HG02852 (cell line): ENCODE data around the gene SH3TC1.

Experiments used
- ATAC-seq: cut with Tn5 transposase; IDR thresholded peaks from one replicate; pipeline ENCODE4 v1.9.1; 2021; ENCODE audit warnings: mild to moderate bottlenecking, moderate library complexity; ENCODE audit not compliant: unreplicated experiment

SH3TC1 gene

GRCh38 chr4:8198206-8198905 lies 734 bp upstream of the SH3TC1 start:
- no peak for ATAC-seq

DNA sequence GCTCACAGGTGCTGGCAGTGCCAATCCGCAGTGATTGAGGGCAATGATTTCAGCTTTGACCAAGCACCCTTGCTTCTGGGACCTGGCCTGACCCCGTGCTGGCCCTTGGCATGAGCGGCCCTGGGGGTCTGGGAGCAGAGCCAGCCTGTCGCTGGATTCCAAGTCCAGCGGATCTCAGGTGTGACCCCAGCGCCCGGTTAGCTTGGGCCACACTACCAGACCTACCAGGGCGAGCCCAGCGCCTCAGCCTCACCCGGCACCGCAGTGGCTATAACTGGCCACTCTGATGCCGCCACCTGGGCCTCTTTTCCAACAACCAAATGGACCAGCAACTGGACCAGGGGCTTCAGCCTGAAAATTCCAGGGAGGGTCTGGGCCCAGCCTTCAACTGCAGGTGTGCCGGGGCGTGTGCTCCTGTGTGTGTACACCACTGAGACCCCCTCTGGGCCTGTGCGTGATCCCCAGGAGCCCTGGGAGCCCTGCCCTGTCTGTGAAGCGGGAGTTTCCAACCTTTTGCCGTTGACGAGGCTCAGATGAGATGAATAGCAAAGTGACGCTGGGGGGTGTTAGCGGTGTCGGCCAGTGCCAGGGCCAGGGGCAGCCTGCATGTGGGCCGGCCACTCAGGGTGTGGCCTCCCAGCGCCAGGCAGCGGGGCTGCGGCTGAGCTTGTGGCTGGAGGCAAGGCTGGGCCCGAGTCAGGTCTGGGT lies 658 bp downstream of the SH3TC1 start:
- ATAC-seq, result no peak

GRCh38 chr4:8200302-8200975 lies 1.3 kb downstream of the SH3TC1 start:
- ATAC-seq, result no peak

GRCh38 chr4:8201321-8201781 lies 2.3 kb downstream of the SH3TC1 start:
- ATAC-seq, result peak; percentile 46

GRCh38 chr4:8202108-8203051 lies 3.3 kb downstream of the SH3TC1 start:
- ATAC-seq, result no peak

DNA sequence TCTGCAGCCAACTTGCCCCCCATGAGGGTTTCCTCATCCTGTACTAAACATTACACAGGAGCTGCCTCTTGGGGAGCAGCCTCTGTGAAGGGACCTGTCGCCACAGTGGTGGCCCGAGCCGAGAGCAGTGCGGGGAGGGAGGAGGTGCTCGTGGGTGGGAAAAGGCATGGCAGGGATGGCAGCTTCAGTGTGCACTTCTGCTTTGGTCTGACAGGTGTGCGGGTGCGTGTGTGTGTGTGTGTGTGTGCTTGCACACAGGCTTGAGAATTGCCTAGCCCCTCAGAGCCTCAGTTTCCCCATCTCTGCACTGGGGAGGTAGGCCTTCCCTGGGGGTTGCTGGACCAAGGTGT lies 3.9 kb downstream of the SH3TC1 start:
- ATAC-seq, result no peak

GRCh38 chr4:8203817-8204216 lies 4.7 kb downstream of the SH3TC1 start:
- ATAC-seq, result no peak

GRCh38 chr4:8204576-8205227 lies 5.6 kb downstream of the SH3TC1 start:
- no peak for ATAC-seq

GRCh38 chr4:8205241-8205707 lies 6.2 kb downstream of the SH3TC1 start:
- ATAC-seq, result no peak

DNA sequence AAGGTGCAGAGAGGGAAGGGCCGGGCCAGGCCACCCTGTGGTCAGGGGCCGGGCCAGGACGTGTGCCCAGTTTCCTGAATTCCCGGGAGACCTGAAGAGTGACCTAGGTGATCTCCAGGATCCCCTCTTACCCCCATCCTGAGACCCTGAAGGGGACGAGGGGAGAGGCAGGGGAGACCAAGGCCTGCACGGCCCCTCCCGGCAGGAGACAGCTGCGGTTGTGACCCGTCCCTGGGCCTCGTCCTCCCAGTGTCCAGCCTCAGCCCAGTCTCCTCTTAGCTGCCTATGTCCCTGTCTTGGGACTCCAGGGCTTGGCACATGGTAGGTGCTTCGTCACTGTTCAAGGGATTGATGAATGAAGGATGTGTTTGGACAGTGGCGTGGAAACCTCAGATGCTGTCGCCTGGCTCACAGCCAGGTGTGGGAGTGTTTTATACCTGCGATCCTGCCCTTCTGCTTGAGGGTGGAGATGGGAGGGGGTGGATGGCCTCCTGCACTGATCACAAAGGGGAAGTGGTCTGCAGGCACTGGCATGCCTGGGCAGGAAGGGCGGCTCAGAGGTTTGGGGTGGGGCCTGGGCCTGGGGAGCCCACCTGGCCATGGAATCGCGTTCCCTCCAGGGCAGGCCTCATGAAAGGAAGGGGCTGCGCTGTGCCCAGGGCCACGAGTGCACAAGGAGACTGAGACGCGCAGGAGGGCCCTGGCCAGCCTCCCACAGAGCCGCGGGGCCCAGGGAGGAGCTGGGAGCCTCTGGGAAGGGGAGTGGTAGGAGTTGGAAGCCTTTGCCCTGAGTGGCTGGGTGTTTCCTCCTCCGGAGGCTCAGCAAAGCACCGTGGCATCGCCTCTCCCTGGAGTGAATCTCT lies 6.9 kb downstream of the SH3TC1 start:
- ATAC-seq, result no peak

DNA sequence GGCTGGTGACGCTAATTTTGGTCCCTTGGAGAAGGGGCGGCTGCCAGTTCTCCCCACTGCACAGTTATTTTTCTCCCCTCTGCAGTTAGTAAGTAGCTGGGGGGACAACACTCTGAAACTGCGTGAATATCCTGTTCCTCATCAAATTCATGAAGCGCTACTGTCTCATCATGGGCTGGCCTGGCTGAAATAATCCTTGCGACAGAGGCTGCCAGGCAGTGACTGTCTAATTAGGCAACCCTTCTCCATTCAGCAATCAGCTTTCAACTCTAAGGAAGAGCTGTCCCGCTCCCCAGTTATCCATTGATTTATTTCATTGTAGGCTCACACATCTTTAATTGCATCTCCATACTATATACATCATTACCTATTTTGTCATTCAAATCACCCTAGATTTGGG lies 8.2 kb downstream of the SH3TC1 start:
- ATAC-seq, result no peak

- no peak for ATAC-seq
These were observed 9.5 kb downstream of the SH3TC1 start for GRCh38 chr4:8208565-8208964.

DNA sequence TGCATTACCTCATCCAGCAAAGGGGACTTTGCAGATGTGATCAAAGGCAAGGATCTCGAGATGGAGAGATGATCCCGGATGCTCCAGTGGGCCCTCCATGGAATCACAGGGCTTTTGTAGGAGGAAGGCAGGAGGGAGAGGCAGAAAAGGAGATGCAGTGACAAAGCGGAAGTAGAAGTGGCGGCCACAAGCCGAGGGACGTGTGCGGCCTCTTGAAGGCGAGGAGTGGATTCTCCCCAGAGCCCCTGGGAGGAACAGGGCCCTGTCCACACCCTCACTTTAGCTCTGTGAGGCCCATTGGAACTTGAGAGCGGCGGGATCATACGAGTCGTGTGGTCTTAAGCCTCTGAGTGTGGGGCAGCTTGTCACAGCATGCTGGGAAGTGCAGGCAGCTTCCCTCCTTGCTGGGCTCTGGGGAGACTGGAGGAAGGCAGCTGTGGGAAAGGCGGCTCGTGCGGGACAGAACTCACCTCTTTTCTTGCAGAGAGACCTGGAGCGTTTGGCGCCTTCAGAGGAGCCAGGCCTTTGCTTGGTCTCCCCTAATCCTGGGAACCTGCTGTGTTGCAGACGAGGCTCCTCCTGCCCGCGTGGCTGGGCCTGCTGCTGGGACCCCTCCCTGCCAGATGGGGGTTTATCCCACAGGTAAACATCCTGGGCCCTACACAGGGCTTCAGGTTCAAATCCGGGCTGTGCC lies 10.2 kb downstream of the SH3TC1 start:
- no peak for ATAC-seq

- no peak for ATAC-seq
These were observed 10.9 kb downstream of the SH3TC1 start for GRCh38 chr4:8210010-8210409.

DNA sequence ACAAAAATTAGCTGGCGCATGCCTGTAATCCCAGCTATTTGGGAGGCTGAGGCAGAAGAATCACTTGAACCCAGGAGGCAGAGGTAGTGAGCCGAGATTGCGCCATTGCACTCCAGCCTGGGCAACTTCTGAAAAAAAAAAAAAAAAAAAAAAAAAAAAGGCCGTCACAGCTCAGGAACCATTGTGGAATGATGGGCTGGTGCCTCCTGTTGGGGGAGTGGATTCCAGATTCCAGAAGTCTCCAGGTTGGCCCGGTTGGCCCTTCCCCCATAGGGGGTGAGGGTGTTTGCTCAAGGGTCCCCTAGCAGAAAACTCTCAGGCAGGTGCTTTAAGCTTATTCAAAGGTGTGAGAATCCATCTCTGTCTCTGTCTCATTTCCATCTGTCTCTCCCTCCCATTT lies 11.5 kb downstream of the SH3TC1 start:
- ATAC-seq, result no peak

DNA sequence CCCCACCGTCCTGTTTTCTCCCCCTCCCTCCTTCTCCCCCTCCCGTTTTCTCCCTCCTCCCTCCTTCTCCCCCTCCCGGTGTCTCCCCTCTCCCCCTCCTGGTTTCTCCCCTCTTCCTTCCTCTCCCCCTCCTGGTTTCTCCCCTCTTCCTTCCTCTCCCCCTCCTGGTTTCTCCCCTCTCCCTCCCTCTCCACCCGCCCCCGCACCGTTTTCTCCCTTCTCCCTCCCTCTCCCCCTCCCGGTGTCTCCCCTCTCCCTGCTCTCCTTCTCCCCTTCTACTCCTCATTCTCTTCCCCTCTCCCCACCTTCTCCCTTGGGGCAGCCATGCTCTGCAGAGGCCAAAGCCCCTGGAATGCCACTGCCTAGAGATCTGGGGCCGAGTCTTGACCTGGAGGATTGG lies 12.2 kb downstream of the SH3TC1 start:
- no peak for ATAC-seq

DNA sequence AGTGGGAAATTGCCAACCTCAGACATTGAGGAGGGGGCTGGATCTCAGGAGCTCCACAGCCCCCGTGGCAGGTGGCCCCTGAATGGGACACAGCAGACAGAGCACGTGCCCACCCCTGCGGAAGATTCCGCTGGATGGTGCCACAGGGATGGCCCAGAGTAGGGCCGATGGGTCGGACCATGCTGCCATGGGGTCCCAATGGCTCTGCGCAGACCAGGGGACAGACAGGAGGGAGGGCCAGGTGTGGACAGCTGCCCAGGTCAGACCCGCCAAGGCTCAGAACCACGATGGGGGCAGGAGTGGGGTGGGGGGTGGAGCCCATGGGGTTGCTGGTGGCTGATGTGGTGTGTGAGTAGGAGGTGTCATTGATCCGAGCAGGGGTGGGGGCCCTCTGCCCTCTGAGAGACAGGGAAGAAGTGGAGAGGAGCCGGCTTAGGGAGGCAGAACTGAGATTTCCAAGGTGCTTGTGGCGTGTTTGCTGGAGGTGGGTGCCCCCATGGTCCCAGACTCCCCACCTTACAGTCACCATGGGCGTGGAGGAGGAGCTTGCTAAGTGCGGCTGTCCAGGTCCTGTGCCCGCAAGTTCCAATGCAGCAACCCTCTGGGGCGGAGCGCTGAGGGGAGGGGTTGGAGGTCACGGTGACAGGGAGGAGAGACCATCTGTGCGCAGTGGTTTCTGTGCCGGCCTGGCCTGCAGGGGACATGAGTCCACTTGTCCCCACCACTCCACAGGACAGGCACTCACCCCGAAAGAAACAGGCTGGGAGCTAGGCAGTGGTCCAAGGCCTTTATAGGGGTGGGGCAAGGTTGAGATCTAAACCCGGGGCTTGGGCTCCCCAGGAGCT lies 12.9 kb downstream of the SH3TC1 start:
- ATAC-seq, result no peak

- ATAC-seq, result no peak
These were observed 13.5 kb downstream of the SH3TC1 start for GRCh38 chr4:8212622-8213021.
